Right lobe of liver (tissue), 4 donors: ENCODE results near the gene F8.

Experiments used
- CTCF ChIP-seq, 4 donors: fragments of 200-600 bp in 3 of 4; fragments of 450-650 bp in 1 of 4; IDR thresholded peaks; one replicate each; pipeline versions ENCODE4 v1.5.1 to v1.8.0; 2016 to 2022; ENCODE audit warnings: antibody characterized with exemption in 4 of 4, mild to moderate bottlenecking in 2 of 4
- POLR2A ChIP-seq: fragments of 450-650 bp; IDR thresholded peaks from one replicate; pipeline ENCODE4 v1.6.1; 2017; ENCODE audit warnings: antibody characterized with exemption, mild to moderate bottlenecking
- donor health status: DM: no; HTN: no; CAD: no.
- donor health status: DM: no; HTN: no; CAD: no.
- donor health status: DM: no; HTN: yes; CAD: no.

- no peak for TF ChIP-seq CTCF (IDR thresholded peaks at IDR 0.05)
- TF ChIP-seq POLR2A, result no peak
Measured at GRCh38 chrX:154850957-154851611, 171.4 kb downstream of the F8 start.
